Measurements from ENCODE around the gene FCRL5. TPM values are rescaled to one million over a fixed set of nuclear protein-coding genes. Genes with fewer than 3 reads are reported as not detected.

FCRL5 gene
- total and polyA plus RNA-seq, 2 donors (not counting 3 experiments of a cell fraction or from before 2014, with no cell fraction given): not detected

GRCh38 chr1:157499521-157499920, 52.8 kb downstream of the FCRL5 start:
- H3K4me1 ChIP-seq (ENCODE audit: control insufficient read depth, extremely low read depth, insufficient read depth, low read length): no peaks in the 10 kb centered on the region
- no peak overlapping the region for H3K4me2 ChIP-seq (ENCODE audit: insufficient read depth, low read length)
- FAIRE-seq: no peak
- H3K9ac ChIP-seq (replicated peaks; ENCODE audit: extremely low read depth, insufficient read depth, low read length): no peak overlapping the region
- intact Hi-C loops (cut with micrococcal nuclease): loop anchor here (5.0 kb wide), 1 partner anchor 187 kb away; no protein-coding TSS in a partner anchor
- no peaks in the 10 kb centered on the region for H3K9me1 ChIP-seq (replicated peaks; ENCODE audit: control insufficient read depth, extremely low read depth, insufficient read depth, low read length)
- no peak overlapping the region for H2AFZ ChIP-seq (ENCODE audit: low read depth, low read length)
- dilution Hi-C loops (cut with MboI; ENCODE audit: extremely low pct_ligation_motif_present, low sequenced_read_pairs): no loop called here
- H3K9me3 ChIP-seq (replicated peaks; ENCODE audit: control insufficient read depth, insufficient read depth, low read length): no peaks in the 10 kb centered on the region
- H4K20me1 ChIP-seq (replicated peaks; ENCODE audit: control insufficient read depth, extremely low read depth, insufficient read depth, low read length): no peaks in the 10 kb centered on the region
- DNase-seq (ENCODE audit: low read depth, low spot score): no peak
- H3K36me3 ChIP-seq (ENCODE audit: control insufficient read depth in 2 of 2, extremely low read depth in 1 of 2, insufficient read depth in 2 of 2, low read length in 2 of 2): no peaks in the 10 kb centered on the region
- no TSS peak for BruUV-seq (replicated peaks)
- no peak overlapping the region for H3K27ac ChIP-seq (ENCODE audit: insufficient read depth, low read depth, low read length)
- no peak overlapping the region for H3K4me3 ChIP-seq (replicated peaks in 1 of 3; ENCODE audit: insufficient read depth in 1 of 3, low read depth in 1 of 3, low read length in 3 of 3)
- ChIA-PET POLR2A (no interaction called here), CTCF (interaction anchor here (1.1 kb wide), 1 partner anchor 137 kb away, joined by 3 read pairs; no protein-coding TSS in a partner anchor)
- no peak for TF ChIP-seq MYC (IDR thresholded peaks at IDR 0.05; ENCODE audit: low read depth, low read length)
- no peak for TF ChIP-seq JUN (IDR thresholded peaks at IDR 0.05; ENCODE audit: borderline replicate concordance, insufficient read depth, insufficient read length, low read depth)
- no peak for TF ChIP-seq EZH2 (IDR thresholded peaks at IDR 0.05; ENCODE audit: borderline replicate concordance, low read depth, low read length, severe bottlenecking)
- peaks cover 2 to 3% of the 10 kb centered on the region in 2 experiments for H3K27me3 ChIP-seq (ENCODE audit: control insufficient read depth in 2 of 2, insufficient read depth in 2 of 2, low read length in 2 of 2)
- H3K79me2 ChIP-seq (ENCODE audit: control insufficient read depth, insufficient read depth, low read length): no peaks in the 10 kb centered on the region

GRCh38 chr1:157498736-157499090, 53.6 kb downstream of the FCRL5 start:
- Histone ChIP-seq H3K4me1 (ENCODE audit: control insufficient read depth, extremely low read depth, insufficient read depth, low read length) (no peaks in the 10 kb centered on the region), H2AFZ (ENCODE audit: low read depth, low read length) (no peak overlapping the region), H3K36me3 (ENCODE audit: control insufficient read depth in 2 of 2, extremely low read depth in 1 of 2, insufficient read depth in 2 of 2, low read length in 2 of 2) (no peaks in the 10 kb centered on the region), H3K4me3 (replicated peaks in 1 of 3; ENCODE audit: insufficient read depth in 1 of 3, low read depth in 1 of 3, low read length in 3 of 3) (no peak overlapping the region), H3K27ac (ENCODE audit: insufficient read depth, low read depth, low read length) (no peak overlapping the region), H3K9me3 (replicated peaks; ENCODE audit: control insufficient read depth, insufficient read depth, low read length) (no peaks in the 10 kb centered on the region), H3K27me3 (ENCODE audit: control insufficient read depth in 2 of 2, insufficient read depth in 2 of 2, low read length in 2 of 2) (peaks cover 2 to 3% of the 10 kb centered on the region in 2 experiments), H3K9ac (replicated peaks; ENCODE audit: extremely low read depth, insufficient read depth, low read length) (no peak overlapping the region), H4K20me1 (replicated peaks; ENCODE audit: control insufficient read depth, extremely low read depth, insufficient read depth, low read length) (no peaks in the 10 kb centered on the region), H3K79me2 (ENCODE audit: control insufficient read depth, insufficient read depth, low read length) (no peaks in the 10 kb centered on the region), H3K9me1 (replicated peaks; ENCODE audit: control insufficient read depth, extremely low read depth, insufficient read depth, low read length) (no peaks in the 10 kb centered on the region), H3K4me2 (ENCODE audit: insufficient read depth, low read length) (no peak overlapping the region)
- FAIRE-seq (no peak), DNase-seq (ENCODE audit: low read depth, low spot score) (no peak)
- POLR2A ChIA-PET: no interaction called here
- dilution Hi-C loops (cut with MboI; ENCODE audit: extremely low pct_ligation_motif_present, low sequenced_read_pairs): no loop called here
- intact Hi-C loops (cut with micrococcal nuclease): loop anchor here (5.0 kb wide), 1 partner anchor 186 kb away; no protein-coding TSS in a partner anchor
- BruUV-seq (replicated peaks): no TSS peak
- CTCF ChIA-PET: no interaction called here
- TF ChIP-seq POLR2AphosphoS5 (IDR thresholded peaks at IDR 0.05; ENCODE audit: insufficient read depth, low read depth, low read length) (no peak), MYC (IDR thresholded peaks at IDR 0.05; ENCODE audit: low read depth, low read length) (no peak), GATA2 (IDR thresholded peaks at IDR 0.05; ENCODE audit: insufficient read depth, insufficient read length, low read depth, low read length) (no peak), EZH2 (IDR thresholded peaks at IDR 0.05; ENCODE audit: borderline replicate concordance, low read depth, low read length, severe bottlenecking) (no peak), POLR2A (IDR thresholded peaks at IDR 0.05; ENCODE audit: low read depth, low read length) (no peak), FOS (IDR thresholded peaks at IDR 0.05; ENCODE audit: borderline replicate concordance, insufficient read depth, low read length) (no peak), JUN (IDR thresholded peaks at IDR 0.05; ENCODE audit: borderline replicate concordance, insufficient read depth, insufficient read length, low read depth) (no peak)
- TF ChIP-seq, protein P1, sequence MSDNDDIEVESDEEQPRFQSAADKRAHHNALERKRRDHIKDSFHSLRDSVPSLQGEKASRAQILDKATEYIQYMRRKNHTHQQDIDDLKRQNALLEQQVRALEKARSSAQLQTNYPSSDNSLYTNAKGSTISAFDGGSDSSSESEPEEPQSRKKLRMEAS (IDR thresholded peaks at IDR 0.05; ENCODE audit: insufficient read depth, insufficient read length): no peak
- TF ChIP-seq, protein P2, sequence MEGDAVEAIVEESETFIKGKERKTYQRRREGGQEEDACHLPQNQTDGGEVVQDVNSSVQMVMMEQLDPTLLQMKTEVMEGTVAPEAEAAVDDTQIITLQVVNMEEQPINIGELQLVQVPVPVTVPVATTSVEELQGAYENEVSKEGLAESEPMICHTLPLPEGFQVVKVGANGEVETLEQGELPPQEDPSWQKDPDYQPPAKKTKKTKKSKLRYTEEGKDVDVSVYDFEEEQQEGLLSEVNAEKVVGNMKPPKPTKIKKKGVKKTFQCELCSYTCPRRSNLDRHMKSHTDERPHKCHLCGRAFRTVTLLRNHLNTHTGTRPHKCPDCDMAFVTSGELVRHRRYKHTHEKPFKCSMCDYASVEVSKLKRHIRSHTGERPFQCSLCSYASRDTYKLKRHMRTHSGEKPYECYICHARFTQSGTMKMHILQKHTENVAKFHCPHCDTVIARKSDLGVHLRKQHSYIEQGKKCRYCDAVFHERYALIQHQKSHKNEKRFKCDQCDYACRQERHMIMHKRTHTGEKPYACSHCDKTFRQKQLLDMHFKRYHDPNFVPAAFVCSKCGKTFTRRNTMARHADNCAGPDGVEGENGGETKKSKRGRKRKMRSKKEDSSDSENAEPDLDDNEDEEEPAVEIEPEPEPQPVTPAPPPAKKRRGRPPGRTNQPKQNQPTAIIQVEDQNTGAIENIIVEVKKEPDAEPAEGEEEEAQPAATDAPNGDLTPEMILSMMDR (IDR thresholded peaks at IDR 0.05; ENCODE audit: extremely low read depth in 1 of 2, insufficient read depth in 1 of 2, low read depth in 1 of 2, low read length in 2 of 2): no peak
